DOHH2 (cell line): Measurements from ENCODE around the gene ROBO1.

Experiments used
- EZH2phosphoT487 ChIP-seq: fragments of 200-600 bp; sonication (generic); IDR thresholded peaks from 2 replicates; pipeline ENCODE4 v1.6.1; 2017; ENCODE audit warnings: borderline replicate concordance, mild to moderate bottlenecking, antibody characterized with exemption, low read length, moderate library complexity, mixed read lengths
- TF ChIP-seq, protein P1 (sequence below): fragments of 200-600 bp; sonication (generic); IDR thresholded peaks from one replicate; pipeline ENCODE4 v1.5.1; 2014; ENCODE audit warnings: antibody characterized with exemption, mild to moderate bottlenecking, low read depth, low read length; ENCODE audit not compliant: poor library complexity, severe bottlenecking

DNA sequence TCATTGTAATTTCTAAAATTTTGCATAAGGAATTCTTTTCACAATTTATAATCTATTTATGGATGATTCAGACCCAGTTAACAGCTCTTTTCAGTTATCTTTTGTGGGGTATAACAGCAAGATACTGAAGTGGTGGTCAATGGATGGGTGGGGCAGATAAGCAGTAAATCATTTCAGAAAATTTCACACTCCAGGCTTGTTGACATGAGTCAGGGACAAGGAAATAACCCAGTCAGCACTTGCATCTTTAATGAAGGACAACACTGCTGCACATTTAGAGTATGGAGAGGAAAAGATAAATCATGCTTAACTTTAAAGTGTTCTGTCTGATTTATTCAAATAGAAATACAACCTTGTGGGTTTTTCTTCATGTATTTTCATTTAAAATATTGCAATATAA is 181.6 kb downstream of the ROBO1 start:
- TF ChIP-seq, protein P1, sequence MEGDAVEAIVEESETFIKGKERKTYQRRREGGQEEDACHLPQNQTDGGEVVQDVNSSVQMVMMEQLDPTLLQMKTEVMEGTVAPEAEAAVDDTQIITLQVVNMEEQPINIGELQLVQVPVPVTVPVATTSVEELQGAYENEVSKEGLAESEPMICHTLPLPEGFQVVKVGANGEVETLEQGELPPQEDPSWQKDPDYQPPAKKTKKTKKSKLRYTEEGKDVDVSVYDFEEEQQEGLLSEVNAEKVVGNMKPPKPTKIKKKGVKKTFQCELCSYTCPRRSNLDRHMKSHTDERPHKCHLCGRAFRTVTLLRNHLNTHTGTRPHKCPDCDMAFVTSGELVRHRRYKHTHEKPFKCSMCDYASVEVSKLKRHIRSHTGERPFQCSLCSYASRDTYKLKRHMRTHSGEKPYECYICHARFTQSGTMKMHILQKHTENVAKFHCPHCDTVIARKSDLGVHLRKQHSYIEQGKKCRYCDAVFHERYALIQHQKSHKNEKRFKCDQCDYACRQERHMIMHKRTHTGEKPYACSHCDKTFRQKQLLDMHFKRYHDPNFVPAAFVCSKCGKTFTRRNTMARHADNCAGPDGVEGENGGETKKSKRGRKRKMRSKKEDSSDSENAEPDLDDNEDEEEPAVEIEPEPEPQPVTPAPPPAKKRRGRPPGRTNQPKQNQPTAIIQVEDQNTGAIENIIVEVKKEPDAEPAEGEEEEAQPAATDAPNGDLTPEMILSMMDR: no peak
- no peak for TF ChIP-seq EZH2phosphoT487
